HG03442 (cell line): ENCODE data around the gene COL2A1.
"Not testable (repeated sequence)": the region's sequence is repeated elsewhere in the genome, so short reads cannot be mapped to it uniquely, and the experiment has no call there.

Experiments
- ATAC-seq: cut with Tn5 transposase; IDR thresholded peaks from one replicate; pipeline ENCODE4 v1.9.1; 2021; ENCODE audit warnings: mild to moderate bottlenecking, moderate library complexity; ENCODE audit not compliant: unreplicated experiment

COL2A1 gene

DNA sequence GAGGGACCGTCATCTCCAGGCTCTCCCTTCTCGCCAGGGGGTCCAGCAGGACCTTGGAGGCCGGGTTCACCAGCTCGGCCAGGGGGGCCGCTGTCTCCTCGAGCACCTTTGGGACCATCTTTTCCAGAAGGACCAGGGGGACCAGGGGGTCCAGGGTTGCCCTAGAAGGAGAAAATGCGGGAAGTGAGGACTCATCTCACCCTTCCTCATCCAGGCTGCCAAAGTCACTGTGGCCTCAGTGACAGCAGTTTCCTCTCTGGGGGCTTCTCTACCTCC, 25.7 kb downstream of the COL2A1 start:
- ATAC-seq: no peak

DNA sequence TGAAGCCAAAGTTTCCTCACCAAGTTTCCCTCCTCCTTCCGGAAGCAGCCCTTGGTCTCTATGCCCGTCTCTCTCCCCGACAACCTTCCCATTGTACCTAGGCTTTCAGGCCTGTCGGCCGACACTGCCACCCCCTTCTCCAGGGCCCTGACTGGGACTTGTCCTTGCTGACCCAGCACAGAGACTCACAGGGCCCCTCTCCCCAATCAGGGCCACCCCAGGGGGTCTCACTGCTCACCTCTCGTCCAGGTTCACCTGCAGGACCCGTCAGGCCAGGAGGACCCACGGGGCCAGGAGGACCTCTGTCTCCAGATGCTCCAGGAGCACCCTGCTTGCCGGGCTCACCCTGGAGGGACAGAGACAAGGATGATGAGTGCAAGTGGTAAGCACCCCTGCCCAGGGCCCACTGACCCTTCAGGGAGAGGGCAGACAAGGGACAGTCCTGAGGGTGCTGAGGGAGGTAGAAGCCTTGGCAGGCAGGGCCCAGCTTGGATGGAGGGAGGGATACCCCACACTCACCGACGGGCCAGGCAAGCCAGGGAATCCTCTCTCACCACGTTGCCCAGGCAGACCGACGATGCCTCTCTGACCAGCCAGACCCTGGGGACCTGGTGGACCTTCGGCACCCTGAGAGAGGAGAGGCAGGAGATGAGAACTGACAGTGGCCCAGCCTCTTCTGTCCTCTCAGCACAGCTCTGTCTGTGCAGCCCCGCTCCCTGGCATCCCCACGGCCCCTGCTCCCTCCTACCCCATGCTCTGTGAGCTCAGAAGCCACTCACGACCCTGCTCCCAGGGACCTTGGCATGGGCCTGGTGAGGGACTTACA, 26.3 kb downstream of the COL2A1 start:
- no peak for ATAC-seq

DNA sequence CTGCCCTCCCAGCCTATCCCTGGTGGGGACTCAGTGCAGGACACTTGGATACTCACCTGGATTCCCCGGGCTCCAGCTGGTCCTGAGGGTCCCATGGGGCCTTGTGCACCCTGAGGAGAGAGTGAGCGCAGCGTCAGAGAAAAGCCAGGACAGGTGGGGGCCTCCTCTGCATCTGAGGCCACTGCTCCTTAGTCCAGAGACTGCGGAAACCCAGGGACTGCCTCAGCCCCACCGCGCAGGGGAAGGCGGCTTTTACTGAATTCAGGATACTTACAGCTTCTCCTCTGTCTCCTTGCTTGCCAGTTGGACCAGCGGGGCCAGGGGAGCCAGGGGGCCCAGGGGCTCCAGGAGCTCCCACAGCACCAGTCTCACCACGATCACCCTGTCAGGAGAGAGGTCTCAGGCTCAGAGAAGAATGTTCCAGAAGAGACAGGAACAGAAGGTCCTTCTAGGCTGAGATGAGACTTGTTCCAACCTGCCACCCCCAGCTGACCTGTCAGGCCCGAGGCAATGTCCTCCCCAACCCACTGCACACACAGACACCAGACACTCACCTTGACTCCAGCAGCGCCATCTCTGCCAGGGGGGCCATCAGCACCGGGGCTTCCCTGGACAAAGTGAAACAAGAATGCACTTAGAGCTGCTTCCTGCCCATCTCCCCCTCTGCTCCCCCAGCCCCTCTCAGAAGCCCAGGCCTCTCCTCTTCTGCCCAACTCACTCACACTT, 27.1 kb downstream of the COL2A1 start:
- no peak for ATAC-seq

DNA sequence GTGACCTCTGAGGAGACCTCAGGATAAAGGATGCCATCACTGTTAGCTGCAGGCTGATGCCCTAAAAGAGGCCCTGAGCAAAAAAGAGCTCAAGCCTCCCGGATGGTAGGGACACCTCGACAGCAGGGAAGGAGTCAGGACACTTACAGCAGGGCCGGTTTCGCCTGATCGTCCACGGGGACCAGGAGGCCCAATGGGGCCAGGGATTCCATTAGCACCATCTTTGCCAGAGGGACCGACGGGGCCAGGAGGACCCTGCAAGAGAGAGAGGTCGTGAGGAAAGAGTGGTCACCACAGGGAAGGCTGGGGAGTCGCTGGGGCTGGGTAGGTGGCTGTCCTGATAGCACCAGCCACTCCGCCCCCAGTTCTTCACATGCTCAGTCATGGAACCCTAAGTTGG, 28.5 kb downstream of the COL2A1 start:
- ATAC-seq: no peak

DNA sequence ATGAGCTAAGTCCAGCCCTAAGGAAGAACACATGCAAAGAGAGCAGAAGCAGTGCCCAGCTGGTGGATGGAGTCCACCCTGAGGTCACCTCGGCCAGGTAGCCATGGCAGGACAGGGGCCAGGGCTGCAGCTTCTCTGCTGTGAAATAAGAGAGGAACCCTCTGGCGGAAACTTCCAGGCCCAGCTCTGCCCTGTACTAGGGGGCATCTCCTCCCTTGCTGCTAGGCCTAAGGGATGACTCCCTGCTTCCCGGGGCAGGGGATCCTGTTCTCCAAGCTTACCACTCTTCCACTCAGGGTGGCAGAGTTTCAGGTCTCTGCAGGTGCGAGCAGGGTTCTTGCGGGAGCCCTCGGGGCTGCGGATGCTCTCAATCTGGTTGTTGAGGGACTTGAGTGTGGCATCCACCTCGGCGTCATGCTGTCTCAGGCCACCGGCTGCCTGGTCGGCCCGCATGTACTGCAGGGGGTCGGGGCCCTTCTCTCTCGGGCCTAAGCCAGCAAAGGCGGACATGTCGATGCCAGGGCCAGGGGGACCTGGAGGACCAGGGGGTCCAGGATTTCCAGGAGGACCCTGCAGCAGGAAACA, 29.1 kb downstream of the COL2A1 start:
- ATAC-seq: no peak

DNA sequence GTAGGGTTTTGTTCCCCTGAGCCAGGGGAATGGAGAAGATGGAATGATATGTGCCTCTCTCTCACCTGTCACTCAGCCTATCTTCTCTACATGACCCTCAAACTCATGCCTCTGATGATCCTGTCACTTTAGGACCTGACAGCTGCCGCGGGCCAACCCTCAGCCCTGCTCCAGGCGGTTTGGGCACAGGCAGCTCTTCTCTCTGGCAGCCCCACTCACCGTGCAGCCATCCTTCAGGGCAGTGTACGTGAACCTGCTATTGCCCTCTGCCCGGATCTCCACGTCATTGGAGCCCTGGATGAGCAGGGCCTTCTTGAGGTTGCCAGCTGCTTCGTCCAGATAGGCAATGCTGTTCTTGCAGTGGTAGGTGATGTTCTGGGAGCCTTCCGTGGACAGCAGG, 30.4 kb downstream of the COL2A1 start:
- ATAC-seq: no peak

DNA sequence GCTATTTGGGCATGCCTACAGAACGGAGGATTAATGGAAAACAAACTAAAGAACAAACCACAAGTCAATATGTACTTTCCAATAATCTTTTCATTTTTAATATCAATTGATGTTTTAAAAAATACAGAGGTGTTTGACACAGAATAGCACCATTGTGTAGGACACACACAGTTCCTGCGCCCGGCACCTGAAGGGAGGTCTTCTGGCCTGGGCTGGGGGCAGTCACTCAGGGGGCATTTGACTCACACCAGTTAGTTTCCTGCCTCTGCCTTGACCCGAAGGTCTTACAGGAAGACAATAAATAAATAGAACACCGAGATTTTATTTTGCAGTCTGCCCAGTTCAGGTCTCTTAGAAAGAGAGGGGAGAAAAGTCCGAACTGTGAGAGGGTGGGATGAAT, 31.4 kb downstream of the COL2A1 start:
- no peak for ATAC-seq

DNA sequence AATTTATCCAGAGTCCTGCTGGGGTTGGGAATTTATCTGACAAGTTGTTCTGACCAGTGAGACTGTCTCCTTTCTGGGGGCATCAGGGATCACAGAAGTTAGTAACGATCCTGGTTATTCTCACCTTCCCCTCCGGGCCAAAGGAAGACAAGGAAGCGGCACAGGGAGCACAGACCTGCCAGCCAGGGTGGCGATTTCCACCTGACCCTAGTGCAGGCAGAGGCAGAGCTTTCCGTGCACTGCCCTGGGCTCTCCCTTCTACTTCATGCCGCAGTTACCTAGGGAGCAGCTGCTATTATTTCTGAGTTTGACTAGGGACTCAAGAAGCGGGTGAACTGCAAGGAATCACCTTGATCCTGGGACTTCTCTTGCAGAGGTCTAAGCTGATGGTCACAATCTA, 33.4 kb downstream of the COL2A1 start:
- ATAC-seq: no peak

DNA sequence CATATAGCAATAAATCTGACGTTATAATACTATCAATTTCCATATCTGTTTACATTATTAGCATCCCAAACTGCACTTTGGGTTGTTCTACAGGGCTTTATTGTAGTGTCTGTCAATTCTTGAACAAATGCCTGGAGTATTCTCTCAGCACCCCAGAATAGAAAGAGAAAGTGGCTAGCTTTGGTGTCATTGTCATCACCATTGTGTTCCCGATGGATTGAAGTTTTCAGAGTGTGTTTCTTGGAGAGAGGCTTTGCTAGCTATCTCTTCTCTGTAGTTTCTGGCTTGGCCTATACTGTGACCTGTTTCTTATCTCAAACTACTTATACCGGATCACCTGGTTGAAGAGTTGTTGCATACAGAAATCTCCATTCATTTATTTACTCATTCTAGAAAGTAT, 34.4 kb downstream of the COL2A1 start:
- no peak for ATAC-seq

DNA sequence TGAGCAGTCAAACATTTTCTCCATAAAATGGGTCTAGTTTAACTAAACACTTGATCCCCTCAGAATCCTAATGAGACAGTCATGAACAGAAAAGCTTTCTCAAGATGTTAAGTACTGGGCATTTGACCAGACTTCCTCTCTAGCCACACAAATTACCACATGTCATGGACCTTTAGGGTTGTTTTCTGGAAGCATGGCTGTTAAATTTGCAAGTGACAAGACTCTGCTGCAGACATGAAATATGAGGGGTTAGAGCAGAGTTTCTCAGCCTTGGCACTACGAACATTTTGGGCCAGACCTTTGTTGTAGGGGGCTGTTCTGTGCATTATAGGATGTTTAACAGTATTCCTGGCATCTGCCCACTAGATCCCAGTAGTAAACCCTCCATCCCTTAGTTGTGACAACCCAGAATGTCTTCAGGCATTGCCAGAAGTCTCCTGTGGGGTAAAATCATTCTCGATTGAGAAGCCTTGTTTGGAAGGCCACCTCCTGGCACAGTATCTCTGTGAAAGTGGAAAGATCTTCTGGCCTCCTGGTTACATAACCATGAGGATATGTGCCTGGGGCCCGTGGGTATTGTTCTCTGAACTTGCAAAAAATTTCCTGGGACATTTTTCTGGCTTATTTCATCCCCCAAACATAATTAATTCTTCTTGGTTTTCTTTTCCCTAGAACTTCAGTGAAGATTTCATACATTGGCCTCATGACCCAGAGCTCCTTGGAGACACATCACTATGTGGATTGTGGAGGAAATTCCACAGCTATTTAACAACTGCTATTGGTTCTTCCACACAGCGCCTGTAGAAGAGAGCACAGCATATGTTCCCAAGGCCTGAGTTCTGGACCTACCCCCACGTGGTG, 36.6 kb downstream of the COL2A1 start:
- no peak for ATAC-seq

DNA sequence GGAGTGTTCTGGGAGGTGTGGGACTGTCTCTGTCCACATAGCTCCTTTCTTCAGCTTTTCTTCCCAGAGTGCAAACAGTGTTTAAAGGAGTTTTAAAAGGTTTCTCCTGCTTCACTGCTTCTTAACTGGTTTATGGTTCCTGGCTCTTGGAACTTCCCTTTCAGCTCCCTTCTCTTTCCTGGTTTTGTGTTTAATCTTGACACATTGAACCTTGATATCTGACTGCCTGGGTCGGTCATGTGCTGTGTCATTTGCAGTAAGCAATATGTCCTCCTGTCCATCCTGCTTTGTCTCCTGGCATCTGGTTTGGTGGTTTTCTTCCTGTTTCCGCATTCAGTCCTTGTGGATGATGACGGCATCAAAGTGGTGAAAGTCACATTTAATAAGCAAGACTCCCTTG, 38.7 kb downstream of the COL2A1 start:
- ATAC-seq: no peak

DNA sequence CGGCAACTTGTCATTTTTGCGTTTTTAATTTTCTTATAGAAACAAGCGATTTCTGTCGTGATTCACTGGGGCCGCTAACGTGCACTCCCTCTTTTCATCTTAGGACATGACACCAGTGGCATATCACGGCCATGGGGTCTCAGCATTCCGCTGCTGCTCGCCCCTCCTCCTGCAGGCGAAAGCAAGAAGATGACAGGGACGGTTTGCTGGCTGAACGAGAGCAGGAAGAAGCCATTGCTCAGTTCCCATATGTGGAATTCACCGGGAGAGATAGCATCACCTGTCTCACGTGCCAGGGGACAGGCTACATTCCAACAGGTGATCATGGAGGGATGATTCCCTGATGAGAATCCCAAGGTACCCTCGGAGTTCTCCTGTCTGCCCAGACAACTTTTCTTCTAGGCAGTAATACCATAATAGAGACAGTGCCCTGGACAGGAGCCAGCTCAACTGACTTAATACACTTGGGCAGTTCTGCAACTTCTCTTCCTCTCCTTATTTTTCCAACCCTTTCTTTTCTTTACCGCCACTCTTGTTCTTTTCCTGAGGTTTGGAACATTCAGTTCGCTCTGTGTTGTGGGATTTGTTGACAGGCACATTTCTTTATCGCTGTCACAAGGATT, 40.1 kb downstream of the COL2A1 start:
- ATAC-seq: no peak

DNA sequence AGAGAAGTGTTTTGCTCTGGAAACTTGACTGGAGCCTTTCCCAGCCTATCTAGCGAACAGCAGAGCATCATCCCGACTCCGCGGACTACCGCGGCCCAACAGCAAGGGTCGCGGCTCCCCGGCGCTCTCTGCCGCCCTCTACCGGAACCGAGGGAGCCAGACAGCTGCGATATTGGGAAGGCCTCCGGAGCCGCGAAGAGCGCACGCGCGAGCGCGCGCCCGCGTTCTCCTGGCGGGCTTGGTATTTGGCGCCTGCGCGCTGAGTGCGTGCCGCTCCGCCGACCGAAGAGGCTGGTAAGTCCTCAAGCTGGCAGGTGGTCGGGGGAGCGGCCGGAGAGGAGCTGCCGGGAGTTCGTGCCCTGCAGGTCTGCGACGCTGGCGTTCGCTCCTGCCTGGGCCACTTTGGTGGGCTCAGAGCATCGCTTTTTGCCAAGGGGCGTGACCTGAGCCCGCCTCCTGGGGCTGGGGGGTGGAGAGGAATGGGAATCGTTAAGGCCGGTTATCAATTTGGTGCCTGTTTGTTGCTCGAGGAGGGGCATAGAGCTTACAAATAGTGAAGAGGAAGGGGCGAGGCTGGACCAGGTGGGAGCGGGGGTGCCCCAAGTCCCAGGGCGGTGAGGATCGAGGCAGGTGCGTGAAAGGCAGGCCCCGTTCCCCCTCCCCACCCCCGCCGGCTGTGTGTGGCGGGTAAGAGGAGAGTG, 40.8 kb downstream of the COL2A1 start, which contains the start of gene TMEM106C:
TMEM106C (plus strand) TSS at position 257 of the 701 bp plus-strand sequence. CDS start 641 bp downstream, outside the sequence.
- peak; percentile 93 for ATAC-seq

DNA sequence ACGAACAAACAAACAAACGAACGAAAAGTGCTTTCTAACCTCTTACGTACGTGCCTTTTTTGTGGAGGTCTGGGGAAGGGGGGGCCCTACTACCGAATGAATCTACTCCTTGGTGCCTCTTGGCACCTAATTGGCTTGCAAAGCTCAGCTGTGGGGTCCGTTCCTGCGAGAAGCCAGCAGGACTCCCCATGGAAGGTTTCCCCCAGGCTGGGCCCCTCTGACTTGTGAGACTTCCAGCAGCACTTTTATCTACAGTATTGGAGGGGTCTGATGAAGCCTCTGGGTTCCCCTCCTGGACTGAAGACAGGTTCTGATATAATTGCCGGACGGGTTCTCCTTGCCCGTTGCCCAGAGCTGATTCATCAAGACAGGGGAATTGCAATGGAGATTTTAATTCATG, 42.1 kb downstream of the COL2A1 start:
- ATAC-seq: no peak

DNA sequence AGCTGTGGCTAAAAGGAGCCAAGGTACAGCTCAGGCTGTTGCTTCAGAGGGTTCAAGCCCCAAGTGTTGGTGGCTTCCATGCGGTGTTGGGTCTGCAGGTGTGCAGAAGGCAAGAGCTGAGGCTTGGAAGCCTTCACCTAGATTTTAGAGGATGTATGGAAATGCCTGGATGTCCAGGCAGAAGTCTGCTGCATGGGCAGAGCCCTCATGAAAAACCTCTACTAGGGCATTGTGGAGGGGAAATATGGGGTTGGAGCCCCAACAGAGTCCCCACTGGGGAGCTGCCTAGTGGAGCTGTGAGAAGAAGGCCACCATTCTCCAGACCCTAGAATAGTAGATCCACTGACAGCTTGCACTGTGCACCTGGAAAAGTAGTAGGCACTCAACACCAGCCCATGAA, 46.6 kb downstream of the COL2A1 start:
- not testable (repeated sequence) for ATAC-seq

DNA sequence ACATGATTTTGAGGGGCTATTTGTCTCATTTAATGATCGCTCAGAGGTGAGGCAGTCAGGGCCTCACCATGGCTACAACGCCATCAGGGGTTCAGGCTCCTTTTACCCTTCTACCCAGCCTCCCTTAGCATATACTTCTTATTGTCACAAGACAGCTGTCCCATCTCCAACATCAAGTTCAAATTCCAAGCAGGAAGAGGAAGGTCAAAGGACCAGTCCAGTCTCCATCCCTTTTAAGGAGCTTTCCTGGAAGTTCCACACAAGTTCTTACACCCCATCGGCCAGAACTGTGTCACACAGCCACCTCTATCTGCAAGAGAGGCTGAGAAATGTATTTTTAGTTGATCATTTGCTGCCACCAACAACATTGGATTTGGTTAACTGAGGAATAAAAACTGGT, 49.2 kb downstream of the COL2A1 start:
- no peak for ATAC-seq

DNA sequence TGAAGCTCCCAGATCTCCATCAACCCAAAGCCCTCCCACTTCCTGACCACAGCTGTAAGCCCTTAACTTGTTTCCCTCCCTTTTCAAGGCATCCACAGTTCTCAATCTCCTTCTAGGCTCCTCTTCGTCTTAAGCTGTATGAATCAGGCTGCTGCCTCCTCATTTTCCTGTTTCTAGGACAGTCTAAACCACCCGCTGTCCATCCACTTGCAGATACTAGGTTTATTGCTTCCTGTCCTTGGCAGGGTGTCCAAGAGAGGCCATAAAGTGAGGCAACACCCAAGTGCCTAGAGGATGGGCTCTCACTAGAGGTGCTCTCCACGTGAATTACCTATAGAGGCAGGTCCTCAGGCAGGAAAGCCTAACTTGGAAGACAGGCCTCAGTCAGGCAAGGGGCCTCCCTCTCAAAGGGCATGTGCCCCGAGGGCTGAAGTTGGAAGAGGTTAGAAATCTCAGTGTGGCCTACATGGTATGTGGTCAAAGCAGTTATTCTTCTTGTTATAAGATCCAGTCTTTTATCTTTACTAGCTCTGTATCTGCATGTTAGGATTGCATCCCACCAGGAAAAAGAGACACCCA, 49.7 kb downstream of the COL2A1 start:
- no peak for ATAC-seq

DNA sequence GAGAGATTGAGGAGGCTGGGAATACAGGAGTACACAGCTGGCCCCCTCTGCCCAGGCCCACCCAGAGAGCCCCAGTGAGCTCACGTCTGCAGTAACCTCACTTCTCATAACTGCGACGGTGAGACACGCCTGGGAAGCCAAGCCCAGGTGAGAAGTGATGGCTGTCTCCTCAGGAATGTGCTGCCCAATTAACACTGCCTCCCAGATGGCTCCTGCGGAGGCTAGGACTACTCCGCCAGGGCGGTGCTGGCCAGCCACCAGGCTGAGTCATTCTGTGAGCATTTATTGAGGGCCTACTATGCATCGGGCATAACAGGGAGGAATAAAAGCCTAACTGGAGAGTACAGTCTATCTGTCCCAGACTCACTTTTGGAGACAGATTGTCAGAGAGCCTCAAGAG, 50.2 kb downstream of the COL2A1 start:
- ATAC-seq: no peak

DNA sequence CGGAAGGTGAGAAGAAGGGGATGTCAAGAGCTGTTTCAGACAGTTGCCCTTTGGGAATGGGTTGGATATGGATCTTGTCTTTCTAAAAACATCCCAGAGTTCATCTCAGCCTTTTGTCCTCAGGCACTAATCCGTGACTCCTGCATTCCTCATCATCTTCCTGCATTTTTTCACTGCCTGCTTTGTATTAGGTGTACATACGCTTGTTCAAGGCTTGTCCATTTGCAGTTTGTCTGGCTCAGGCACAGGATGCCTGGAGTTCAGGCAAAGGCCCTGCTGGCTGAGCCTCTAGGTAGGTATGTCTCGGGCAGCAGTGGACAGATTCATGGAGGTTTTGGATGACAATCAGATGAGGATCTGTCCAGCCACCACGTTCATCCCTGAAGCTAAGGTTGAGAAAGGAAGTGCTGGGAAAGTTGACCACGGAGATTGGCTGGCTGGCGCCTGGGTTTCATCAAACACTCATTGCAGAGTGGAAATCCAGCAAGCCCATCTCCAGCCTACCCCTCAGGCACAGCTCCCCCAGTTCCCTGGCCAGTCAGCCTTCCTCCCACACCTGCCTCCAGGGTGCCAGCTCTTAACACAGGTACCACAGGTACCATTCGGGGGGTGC, 53.3 kb downstream of the COL2A1 start:
- ATAC-seq: no peak
